ENCODE results near the gene ZSWIM1. TPM values are rescaled to one million over a fixed set of nuclear protein-coding genes. Genes with fewer than 3 reads are reported as not detected.

ZSWIM1 gene
- total and polyA plus RNA-seq, 2 of the 13 experiments (the other 11 are each of a cell fraction or from before 2014, with no cell fraction given), result 9.5 to 11.7 TPM

GRCh38 chr20:45833883-45834796 is 46.9 kb upstream of the ZSWIM1 start (continued):
- TF ChIP-seq PRDM15 (CRISPR knock-in tag; IDR thresholded peaks at IDR 0.05) (no peak), SUZ12 (IDR thresholded peaks at IDR 0.05; ENCODE audit: low read depth, low read length) (no peak), FOXO1 (CRISPR knock-in tag; IDR thresholded peaks at IDR 0.05) (peak; percentile 65), CREB3 (CRISPR knock-in tag; IDR thresholded peaks at IDR 0.05) (no peak), SMARCE1 (IDR thresholded peaks at IDR 0.05; ENCODE audit: borderline replicate concordance) (no peak), SALL1 (CRISPR knock-in tag; IDR thresholded peaks at IDR 0.05) (peak; percentile 79), ZNF776 (CRISPR knock-in tag; IDR thresholded peaks at IDR 0.05) (peak; percentile 84; the same call in 1 of the 2 replicates), LCORL (IDR thresholded peaks at IDR 0.05) (no peak), LCORL (CRISPR knock-in tag; IDR thresholded peaks at IDR 0.05) (no peak), PAX8 (CRISPR knock-in tag; IDR thresholded peaks at IDR 0.05; ENCODE audit: borderline replicate concordance) (no peak; the same call in 1 of the 2 replicates), ZNF7 (CRISPR knock-in tag; IDR thresholded peaks at IDR 0.05) (no peak), ZNF263 (CRISPR knock-in tag; IDR thresholded peaks at IDR 0.05) (peak; percentile 65), ZNF496 (CRISPR knock-in tag; IDR thresholded peaks at IDR 0.05; ENCODE audit: insufficient replicate concordance) (no peak), ZNF431 (CRISPR knock-in tag; IDR thresholded peaks at IDR 0.05; ENCODE audit: borderline replicate concordance, low read depth) (peak; percentile 21; the same call in 1 of the 2 replicates), ZFP36 (IDR thresholded peaks at IDR 0.05; ENCODE audit: borderline replicate concordance, low read depth, low read length, partially characterized antibody) (no peak), ZNF609 (CRISPR knock-in tag; IDR thresholded peaks at IDR 0.05; ENCODE audit: borderline replicate concordance) (no peak), ZBTB7A (CRISPR knock-in tag; IDR thresholded peaks at IDR 0.05) (no peak; the same call in none of the 2 replicates), ZMYM2 (CRISPR knock-in tag; IDR thresholded peaks at IDR 0.05) (peak; percentile 82; the same call in 1 of the 2 replicates), NR2F1 (CRISPR knock-in tag; IDR thresholded peaks at IDR 0.05) (no peak), ZNF83 (CRISPR knock-in tag; IDR thresholded peaks at IDR 0.05; ENCODE audit: borderline replicate concordance) (no peak; the same call in 1 of the 2 replicates)
